ENCODE data around the gene KLHL26.

The KLHL26 gene

DNA sequence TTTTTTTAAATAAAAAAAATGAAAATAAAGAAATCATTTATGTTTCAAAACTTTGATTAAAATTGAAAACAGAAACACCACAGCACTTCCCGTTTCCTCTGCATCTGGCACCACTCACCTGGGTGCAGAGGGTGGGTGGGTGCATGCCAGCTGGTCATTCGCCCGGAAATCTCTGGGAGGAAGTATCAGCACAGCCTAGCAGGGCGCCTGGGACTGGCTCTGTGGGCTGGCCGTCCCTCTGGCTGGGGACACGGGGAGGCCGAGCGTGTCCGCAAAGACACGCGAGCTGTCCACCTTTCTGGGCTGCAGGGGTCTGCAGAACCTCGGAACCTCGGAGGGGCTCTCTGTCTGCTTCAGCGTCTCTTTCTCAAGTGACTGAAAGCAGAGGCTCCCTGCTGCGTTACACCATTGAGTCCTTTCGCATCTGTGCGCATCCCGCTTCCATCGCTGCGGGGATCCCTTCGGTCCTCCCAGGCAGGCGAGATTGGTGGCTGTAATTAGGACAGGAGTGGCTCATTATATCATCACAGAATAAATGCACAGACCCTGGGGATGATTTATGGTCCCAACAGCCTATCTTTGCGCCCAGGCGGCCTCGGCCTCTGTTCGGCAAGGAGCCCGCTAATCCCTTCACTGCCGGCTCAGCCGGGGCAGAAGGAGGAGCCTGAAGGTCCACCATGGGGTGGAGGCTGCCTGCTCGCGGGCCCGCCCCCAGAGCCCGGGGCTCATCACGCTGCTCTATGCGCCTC is 63.8 kb downstream of the KLHL26 start:
- no peak overlapping the region for H3K27ac ChIP-seq (ENCODE audit: low read depth, low read length)

DNA sequence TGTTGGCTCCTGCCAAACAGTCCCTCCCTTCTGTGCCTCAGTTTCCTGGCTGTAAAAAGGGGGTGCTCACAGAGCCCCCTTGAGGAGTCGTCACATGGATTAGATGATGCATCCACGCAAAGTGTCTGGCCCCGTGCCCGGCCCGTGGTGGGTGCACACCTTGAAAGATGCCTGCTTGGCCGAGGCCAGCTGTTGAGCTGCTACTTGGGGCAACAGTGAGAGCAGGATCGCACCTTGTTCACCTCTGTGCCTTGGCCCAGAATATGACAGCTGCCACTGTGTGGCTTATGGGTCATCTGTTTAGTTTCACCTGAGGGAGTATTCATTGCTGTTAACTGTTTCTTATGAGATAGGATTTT is 64.4 kb downstream of the KLHL26 start:
- Histone ChIP-seq H3K27me3 (ENCODE audit: insufficient read depth, low read length) (no peaks in the 10 kb centered on the region), H3K4me1 (ENCODE audit: control insufficient read depth, insufficient read depth, low read length, unreplicated experiment) (peaks cover 4% of the 10 kb centered on the region), H3K79me2 (ENCODE audit: control insufficient read depth, insufficient read depth, low read length, unreplicated experiment) (no peaks in the 10 kb centered on the region), H2AFZ (ENCODE audit: low read length, unreplicated experiment) (peak overlapping the region; percentile 43), H3K4me3 (ENCODE audit: low read depth, low read length) (peak overlapping the region; percentile 74), H3K27ac (ENCODE audit: low read depth, low read length) (no peak overlapping the region), H3K36me3 (ENCODE audit: insufficient read depth, low read length) (no peaks in the 10 kb centered on the region)

More for the DNA sequence above, 63.8 kb downstream of the KLHL26 start:
- no peaks in the 10 kb centered on the region for H3K27me3 ChIP-seq (ENCODE audit: insufficient read depth, low read length)
- H3K36me3 ChIP-seq (ENCODE audit: insufficient read depth, low read length) = no peaks in the 10 kb centered on the region
- no peaks in the 10 kb centered on the region for H3K79me2 ChIP-seq (ENCODE audit: control insufficient read depth, insufficient read depth, low read length, unreplicated experiment)
- peak overlapping the region; percentile 74 for H3K4me3 ChIP-seq (ENCODE audit: low read depth, low read length)
- peaks cover 4% of the 10 kb centered on the region for H3K4me1 ChIP-seq (ENCODE audit: control insufficient read depth, insufficient read depth, low read length, unreplicated experiment)
- H2AFZ ChIP-seq (ENCODE audit: low read length, unreplicated experiment) = peak overlapping the region; percentile 43

DNA sequence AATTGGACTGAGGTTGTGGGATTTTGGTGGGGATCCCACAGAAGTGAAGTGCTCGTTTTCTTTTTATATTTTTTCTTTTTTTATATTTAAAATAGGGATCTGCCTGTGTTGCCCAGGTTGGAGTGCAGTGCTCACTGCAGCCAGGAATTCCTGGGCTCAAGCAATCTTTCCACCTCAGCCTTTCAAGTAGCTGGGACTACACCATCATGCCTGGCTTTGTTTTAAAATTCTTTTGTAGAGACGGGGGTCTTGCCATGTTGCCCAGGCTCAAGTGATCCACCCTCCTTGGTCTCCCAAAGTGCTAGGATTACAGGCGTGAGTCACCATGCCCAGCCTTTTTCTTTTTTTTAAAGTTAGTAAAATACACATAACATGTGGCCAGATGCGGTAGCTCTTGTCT is 67.2 kb downstream of the KLHL26 start:
- peaks cover 5% of the 10 kb centered on the region for H3K79me2 ChIP-seq (ENCODE audit: control insufficient read depth, insufficient read depth, low read length, unreplicated experiment)
- no peak overlapping the region for H3K27ac ChIP-seq (ENCODE audit: low read depth, low read length)
- no peaks in the 10 kb centered on the region for H3K27me3 ChIP-seq (ENCODE audit: insufficient read depth, low read length)
- H3K4me3 ChIP-seq (ENCODE audit: low read depth, low read length) = no peak overlapping the region
- H3K4me1 ChIP-seq (ENCODE audit: control insufficient read depth, insufficient read depth, low read length, unreplicated experiment) = peaks cover 4% of the 10 kb centered on the region
- no peaks in the 10 kb centered on the region for H3K36me3 ChIP-seq (ENCODE audit: insufficient read depth, low read length)
- H2AFZ ChIP-seq (ENCODE audit: low read length, unreplicated experiment) = no peak overlapping the region

DNA sequence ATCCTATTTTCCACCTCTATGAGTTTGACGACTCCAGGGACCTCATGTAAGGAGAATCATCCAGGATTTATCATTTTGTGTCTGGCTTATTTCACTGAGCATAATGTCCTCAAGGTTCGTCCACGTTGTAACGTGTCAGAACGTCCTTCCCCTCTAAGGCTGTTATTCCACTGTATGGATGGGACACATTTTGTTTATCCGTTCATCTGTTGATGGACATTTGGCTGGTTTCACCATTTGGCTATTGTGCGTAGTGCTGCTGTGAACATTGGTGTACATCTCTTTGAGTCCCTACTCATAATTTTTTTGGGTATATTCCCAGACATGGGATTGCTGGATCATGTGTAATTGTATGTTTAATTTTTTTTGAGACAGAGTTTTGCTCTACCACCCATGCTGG is 68.1 kb downstream of the KLHL26 start:
- Histone ChIP-seq H3K36me3 (ENCODE audit: insufficient read depth, low read length) (no peaks in the 10 kb centered on the region), H3K27me3 (ENCODE audit: insufficient read depth, low read length) (no peaks in the 10 kb centered on the region), H3K27ac (ENCODE audit: low read depth, low read length) (no peak overlapping the region)

DNA sequence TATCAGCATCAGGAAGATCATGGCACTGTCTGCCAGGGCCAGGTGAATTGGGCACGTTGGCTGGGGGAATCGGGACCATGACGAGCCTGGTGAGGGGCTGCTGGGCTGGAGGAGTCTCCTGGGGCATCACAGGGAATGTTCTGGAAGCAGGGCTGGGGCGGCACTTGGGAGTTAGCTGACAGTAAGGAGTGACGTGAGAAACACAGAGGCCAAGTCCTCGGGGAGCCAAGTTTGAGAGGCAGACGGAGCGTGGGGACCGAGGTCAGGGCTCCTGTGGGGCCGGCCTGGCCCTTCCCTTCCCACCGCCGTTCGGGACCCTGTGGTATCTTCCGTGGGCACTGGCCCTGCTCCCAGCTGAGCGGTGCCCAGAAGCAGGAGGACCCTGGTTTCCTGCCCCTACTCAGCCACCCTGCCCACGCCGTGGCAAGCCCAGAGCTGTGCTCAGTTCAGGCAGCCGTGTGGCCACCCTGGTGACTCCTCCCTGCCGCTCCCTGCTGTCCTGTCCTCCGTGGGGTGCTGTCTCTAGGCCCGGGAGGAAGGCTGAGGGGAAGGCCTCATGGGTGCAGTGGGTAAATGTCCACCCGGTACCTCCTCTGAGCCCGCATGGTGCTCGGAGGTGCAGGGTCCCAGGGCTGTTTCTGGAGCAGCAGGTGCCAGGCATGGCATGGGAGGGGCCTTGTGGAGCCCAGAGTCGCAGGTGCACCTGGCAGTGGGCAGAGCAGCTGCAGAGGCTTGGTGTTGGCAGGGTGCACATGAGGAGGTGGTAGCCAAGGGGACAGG is 71.8 kb downstream of the KLHL26 start:
- no peaks in the 10 kb centered on the region for H3K4me1 ChIP-seq (ENCODE audit: control insufficient read depth, insufficient read depth, low read length, unreplicated experiment)
- H3K27ac ChIP-seq (ENCODE audit: low read depth, low read length) = no peak overlapping the region

More for the DNA sequence above, 68.1 kb downstream of the KLHL26 start:
- H2AFZ ChIP-seq (ENCODE audit: low read length, unreplicated experiment) = no peak overlapping the region
- H3K4me3 ChIP-seq (ENCODE audit: low read depth, low read length) = no peak overlapping the region
- peaks cover 4% of the 10 kb centered on the region for H3K4me1 ChIP-seq (ENCODE audit: control insufficient read depth, insufficient read depth, low read length, unreplicated experiment)
- H3K79me2 ChIP-seq (ENCODE audit: control insufficient read depth, insufficient read depth, low read length, unreplicated experiment) = peaks cover 5% of the 10 kb centered on the region

DNA sequence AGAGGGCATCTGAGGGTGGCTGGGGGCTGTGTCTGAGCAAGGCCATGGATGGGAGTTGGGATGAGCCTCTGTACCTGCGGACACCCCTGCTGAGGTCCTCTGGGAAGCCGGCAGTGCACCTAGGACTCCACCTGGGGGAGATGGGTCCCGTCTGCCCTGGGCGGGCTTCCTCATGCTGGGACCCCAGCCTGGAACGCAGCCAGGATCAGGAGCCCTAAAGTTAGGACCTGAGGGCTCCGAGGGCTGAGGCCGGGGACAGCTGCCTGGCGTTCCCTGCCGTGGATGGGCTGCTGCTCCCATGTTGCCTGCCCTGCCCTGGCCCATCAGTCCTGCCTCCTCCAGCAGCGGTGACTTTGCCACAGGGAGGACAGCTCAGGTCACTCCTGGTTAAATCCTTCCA is 72.7 kb downstream of the KLHL26 start:
- Histone ChIP-seq H3K27me3 (ENCODE audit: insufficient read depth, low read length) (no peaks in the 10 kb centered on the region), H3K79me2 (ENCODE audit: control insufficient read depth, insufficient read depth, low read length, unreplicated experiment) (peaks cover 5% of the 10 kb centered on the region), H3K4me3 (ENCODE audit: low read depth, low read length) (no peak overlapping the region), H2AFZ (ENCODE audit: low read length, unreplicated experiment) (no peak overlapping the region), H3K27ac (ENCODE audit: low read depth, low read length) (no peak overlapping the region), H3K36me3 (ENCODE audit: insufficient read depth, low read length) (no peaks in the 10 kb centered on the region), H3K4me1 (ENCODE audit: control insufficient read depth, insufficient read depth, low read length, unreplicated experiment) (no peaks in the 10 kb centered on the region)

More for the DNA sequence above, 71.8 kb downstream of the KLHL26 start:
- no peak overlapping the region for H3K4me3 ChIP-seq (ENCODE audit: low read depth, low read length)
- no peak overlapping the region for H2AFZ ChIP-seq (ENCODE audit: low read length, unreplicated experiment)
- H3K27me3 ChIP-seq (ENCODE audit: insufficient read depth, low read length) = no peaks in the 10 kb centered on the region
- H3K36me3 ChIP-seq (ENCODE audit: insufficient read depth, low read length) = no peaks in the 10 kb centered on the region
- H3K79me2 ChIP-seq (ENCODE audit: control insufficient read depth, insufficient read depth, low read length, unreplicated experiment) = peaks cover 5% of the 10 kb centered on the region

DNA sequence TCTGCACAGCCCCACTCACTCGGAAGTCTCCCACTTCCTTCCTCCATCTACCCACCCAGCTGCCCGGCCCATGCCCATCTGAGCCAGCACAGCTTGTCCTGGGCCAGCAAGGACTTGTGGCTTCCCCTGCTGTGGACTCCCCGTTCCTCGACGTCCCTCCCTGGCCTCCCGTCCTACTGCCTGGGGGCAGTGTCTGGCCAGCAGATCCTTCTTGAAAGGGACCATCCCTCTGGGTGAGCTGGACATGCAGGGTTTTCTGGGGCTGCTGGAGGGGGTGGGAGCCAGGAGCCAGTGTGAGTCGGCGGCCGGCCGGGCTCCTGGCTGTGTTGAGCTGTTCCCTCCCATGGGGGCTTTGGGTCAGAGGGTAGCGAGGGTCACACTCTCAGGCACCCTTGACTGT is 73.4 kb downstream of the KLHL26 start:
- Histone ChIP-seq H3K36me3 (ENCODE audit: insufficient read depth, low read length) (no peaks in the 10 kb centered on the region), H3K27me3 (ENCODE audit: insufficient read depth, low read length) (no peaks in the 10 kb centered on the region), H3K27ac (ENCODE audit: low read depth, low read length) (no peak overlapping the region), H3K4me3 (ENCODE audit: low read depth, low read length) (no peak overlapping the region), H3K79me2 (ENCODE audit: control insufficient read depth, insufficient read depth, low read length, unreplicated experiment) (peaks cover 5% of the 10 kb centered on the region), H3K4me1 (ENCODE audit: control insufficient read depth, insufficient read depth, low read length, unreplicated experiment) (no peaks in the 10 kb centered on the region), H2AFZ (ENCODE audit: low read length, unreplicated experiment) (no peak overlapping the region)

DNA sequence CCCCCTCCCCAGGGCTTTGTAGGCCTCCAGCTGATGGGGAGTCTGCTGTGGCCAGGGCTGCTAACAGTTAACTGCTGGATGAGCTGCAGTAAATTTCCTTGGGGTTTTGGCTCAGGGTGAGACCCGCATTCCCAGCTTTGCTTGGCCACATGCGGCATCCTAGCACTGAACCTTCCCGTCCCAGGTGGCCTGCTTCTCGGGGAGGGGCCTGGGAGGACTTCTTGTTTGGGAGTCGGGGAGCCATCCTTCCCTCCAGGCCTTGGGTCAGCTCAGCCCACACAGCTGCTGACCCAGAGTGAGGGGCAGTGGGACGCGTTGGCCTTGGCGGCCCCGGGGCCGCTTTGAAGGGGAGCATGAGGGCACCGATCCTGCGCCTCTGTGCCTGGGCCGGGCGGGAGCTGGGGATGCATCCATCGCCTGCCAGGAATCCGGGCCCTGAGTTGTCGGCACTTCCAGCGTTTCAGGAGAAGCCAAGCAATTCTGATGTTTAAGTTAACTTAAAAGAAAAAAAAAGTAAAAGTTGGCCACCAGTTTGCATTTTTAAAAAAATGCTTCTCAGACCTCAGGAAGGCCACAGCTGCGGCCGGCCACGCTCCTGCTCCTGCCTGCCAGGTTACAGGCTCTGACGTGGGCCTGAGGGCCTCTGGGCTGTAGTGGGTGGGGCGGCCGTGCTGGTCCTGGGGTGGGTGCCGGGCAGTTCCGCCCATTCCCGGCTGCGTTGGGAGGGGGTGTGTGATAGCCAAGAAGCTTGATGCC is 74.3 kb downstream of the KLHL26 start:
- peaks cover 5% of the 10 kb centered on the region for H3K79me2 ChIP-seq (ENCODE audit: control insufficient read depth, insufficient read depth, low read length, unreplicated experiment)
- no peaks in the 10 kb centered on the region for H3K27me3 ChIP-seq (ENCODE audit: insufficient read depth, low read length)
- H3K4me3 ChIP-seq (ENCODE audit: low read depth, low read length) = no peak overlapping the region
- H3K36me3 ChIP-seq (ENCODE audit: insufficient read depth, low read length) = no peaks in the 10 kb centered on the region
- no peak overlapping the region for H3K27ac ChIP-seq (ENCODE audit: low read depth, low read length)
- H2AFZ ChIP-seq (ENCODE audit: low read length, unreplicated experiment) = no peak overlapping the region
- H3K4me1 ChIP-seq (ENCODE audit: control insufficient read depth, insufficient read depth, low read length, unreplicated experiment) = no peaks in the 10 kb centered on the region

DNA sequence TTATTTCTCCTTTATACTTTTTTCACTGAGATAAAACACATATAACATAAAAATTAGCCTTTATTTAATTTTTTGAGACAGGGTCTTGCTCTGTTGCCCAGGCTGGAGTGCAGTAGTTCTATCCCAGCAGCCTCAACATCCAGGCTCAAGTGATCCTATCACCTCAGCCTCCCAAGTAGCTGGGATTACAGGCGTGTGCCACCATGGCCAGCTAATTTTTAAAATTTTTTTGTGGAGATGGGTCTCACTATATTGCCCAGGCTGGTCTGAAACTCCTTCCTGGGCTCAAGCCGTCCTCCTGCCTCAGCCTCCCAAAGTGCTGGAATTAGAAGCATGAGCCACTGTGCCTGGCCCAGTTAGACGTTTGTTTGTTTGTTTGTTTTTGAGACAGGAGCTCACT is 75.1 kb downstream of the KLHL26 start:
- no peaks in the 10 kb centered on the region for H3K36me3 ChIP-seq (ENCODE audit: insufficient read depth, low read length)
- H3K4me1 ChIP-seq (ENCODE audit: control insufficient read depth, insufficient read depth, low read length, unreplicated experiment) = no peaks in the 10 kb centered on the region
- H3K79me2 ChIP-seq (ENCODE audit: control insufficient read depth, insufficient read depth, low read length, unreplicated experiment) = peaks cover 5% of the 10 kb centered on the region
- no peaks in the 10 kb centered on the region for H3K27me3 ChIP-seq (ENCODE audit: insufficient read depth, low read length)
- no peak overlapping the region for H3K4me3 ChIP-seq (ENCODE audit: low read depth, low read length)
- no peak overlapping the region for H3K27ac ChIP-seq (ENCODE audit: low read depth, low read length)
- no peak overlapping the region for H2AFZ ChIP-seq (ENCODE audit: low read length, unreplicated experiment)

DNA sequence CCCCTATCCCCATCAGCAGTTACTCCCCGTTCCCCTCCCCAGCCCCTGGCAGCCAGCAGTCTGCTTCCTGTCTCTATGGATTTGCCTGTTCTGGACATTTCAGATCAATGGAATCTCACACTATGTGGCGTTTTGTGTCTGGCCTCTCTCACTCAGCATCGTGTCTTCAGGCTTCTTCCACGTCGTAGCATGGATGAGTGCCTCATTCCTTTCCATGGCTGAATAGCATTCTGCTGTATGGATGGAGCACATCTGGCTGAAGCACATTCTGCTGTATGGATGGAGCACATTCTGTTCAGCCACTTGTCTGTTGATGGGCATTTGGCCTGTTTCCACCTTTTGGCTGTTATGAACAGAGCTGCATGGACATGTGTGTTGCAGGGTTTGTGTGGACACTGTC is 76.2 kb downstream of the KLHL26 start:
- H3K79me2 ChIP-seq (ENCODE audit: control insufficient read depth, insufficient read depth, low read length, unreplicated experiment) = peaks cover under 1% of the 10 kb centered on the region
- H3K27me3 ChIP-seq (ENCODE audit: insufficient read depth, low read length) = no peaks in the 10 kb centered on the region
- no peaks in the 10 kb centered on the region for H3K36me3 ChIP-seq (ENCODE audit: insufficient read depth, low read length)
- no peak overlapping the region for H2AFZ ChIP-seq (ENCODE audit: low read length, unreplicated experiment)
- no peak overlapping the region for H3K27ac ChIP-seq (ENCODE audit: low read depth, low read length)
- H3K4me1 ChIP-seq (ENCODE audit: control insufficient read depth, insufficient read depth, low read length, unreplicated experiment) = no peaks in the 10 kb centered on the region
- no peak overlapping the region for H3K4me3 ChIP-seq (ENCODE audit: low read depth, low read length)
